Measurements from ENCODE around the gene WDR91. TPM values are rescaled to one million over a fixed set of nuclear protein-coding genes. Genes with fewer than 3 reads are reported as not detected.
"Not testable (repeated sequence)": the region's sequence is repeated elsewhere in the genome, so short reads cannot be mapped to it uniquely, and the experiment has no call there.

WDR91 gene
- total RNA-seq, 1 donor from 2014 or later: 14.5 TPM

DNA sequence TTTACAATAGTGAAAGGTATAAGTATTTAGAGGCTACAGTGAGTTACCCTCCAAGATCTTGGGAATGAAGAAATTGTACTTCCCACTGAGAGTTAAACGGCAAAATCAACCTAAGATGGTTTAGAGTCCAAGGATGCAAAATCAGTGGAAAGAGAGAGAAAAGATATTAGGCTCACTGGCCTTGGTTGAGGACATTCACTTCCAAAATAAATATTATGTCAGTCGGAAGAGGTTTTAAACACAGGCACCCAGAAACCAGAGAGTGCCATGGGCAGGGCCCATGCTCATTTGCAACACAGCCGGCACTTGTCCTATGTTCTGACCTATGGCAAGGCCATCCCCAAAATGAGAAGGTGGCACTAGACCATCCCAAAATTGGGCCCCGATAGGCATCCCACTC, 3.9 kb upstream of the WDR91 start:
- H3K4me3 Mint-ChIP-seq: no peak overlapping the region
- H3K4me1 Mint-ChIP-seq: peaks cover 10% of the 10 kb centered on the region
- TF ChIP-seq CTCF (conservative IDR thresholded peaks at IDR 0.05): no peak
- no peak overlapping the region for H3K27ac Mint-ChIP-seq (ENCODE audit: unreplicated experiment)
- H3K9me3 Mint-ChIP-seq: peaks cover 2% of the 10 kb centered on the region
- DNase-seq (ENCODE audit: low read depth, low spot score): no peak
- H3K36me3 Mint-ChIP-seq (ENCODE audit: low read depth): no peaks in the 10 kb centered on the region
- no peaks in the 10 kb centered on the region for H3K27me3 Mint-ChIP-seq (ENCODE audit: low read depth)

DNA sequence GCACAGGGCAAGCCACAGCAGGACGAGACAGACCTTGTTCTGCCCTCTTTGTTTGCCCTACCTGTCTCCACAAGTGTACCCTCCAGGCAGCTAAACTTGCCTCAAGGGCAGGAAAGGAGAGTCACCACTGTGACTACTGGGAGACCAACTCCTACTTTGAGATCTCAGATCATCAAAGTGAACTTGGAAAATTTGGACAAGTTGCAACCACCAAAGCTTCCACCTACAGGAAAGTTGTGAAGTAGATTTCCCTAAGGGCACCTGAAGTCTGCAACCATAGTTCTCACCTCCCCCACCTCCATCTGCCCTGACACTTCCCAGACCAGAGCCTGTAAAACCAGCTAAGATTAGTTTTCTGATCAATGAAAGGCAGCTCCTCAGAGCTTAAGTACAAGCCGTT, 2.5 kb upstream of the WDR91 start:
- peak overlapping the region; percentile 72 for H3K4me3 Mint-ChIP-seq

DNA sequence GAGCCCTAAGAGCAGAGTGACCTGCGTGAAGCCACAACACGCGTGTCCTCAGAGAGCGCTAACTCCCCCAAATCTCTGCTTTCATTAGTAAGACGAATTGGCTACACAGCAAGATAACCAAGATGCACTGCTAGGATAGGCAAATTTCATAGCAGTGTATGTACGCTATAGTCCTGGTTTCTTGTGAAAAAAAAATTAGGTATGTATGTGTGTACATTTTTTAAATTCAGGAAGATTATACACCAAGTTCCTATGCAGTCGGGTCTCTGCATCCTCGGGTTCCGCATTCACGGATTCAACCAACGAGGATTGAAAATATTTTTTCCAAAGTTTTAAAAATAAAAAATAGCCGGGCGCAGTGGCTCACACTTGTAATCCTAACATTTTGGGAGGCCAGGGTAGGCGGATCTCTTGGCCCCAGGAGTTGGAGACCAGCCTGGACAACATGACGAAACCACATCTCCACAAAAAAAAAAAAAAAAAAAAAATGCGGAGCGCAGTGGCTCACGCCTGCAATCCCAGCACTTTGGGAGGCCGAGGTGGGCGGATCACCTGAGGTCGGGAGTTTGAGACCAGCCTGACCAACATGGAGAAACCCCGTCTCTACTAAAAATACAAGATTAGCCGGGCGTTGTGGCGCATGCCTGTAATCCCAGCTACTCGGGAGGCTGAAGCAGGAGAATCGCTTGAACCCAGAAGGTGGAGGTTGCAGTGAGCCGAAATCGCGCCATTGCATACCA, 790 bp upstream of the WDR91 start:
- Mint-ChIP-seq H3K4me1 (peaks cover 17% of the 10 kb centered on the region), H3K27ac (ENCODE audit: unreplicated experiment) (peak overlapping the region; percentile 99), H3K4me3 (peak overlapping the region; percentile 97)
- H3K36me3 Mint-ChIP-seq (ENCODE audit: low read depth); H3K27me3 Mint-ChIP-seq (ENCODE audit: low read depth); H3K9me3 Mint-ChIP-seq; DNase-seq (ENCODE audit: low read depth, low spot score): not testable (repeated sequence)

More for the DNA sequence above, 2.5 kb upstream of the WDR91 start:
- Mint-ChIP-seq H3K4me1 (peaks cover 10% of the 10 kb centered on the region), H3K9me3 (no peaks in the 10 kb centered on the region), H3K27ac (ENCODE audit: unreplicated experiment) (no peak overlapping the region), H3K36me3 (ENCODE audit: low read depth) (no peaks in the 10 kb centered on the region), H3K27me3 (ENCODE audit: low read depth) (no peaks in the 10 kb centered on the region)
- TF ChIP-seq CTCF (conservative IDR thresholded peaks at IDR 0.05): no peak
- no peak for DNase-seq (ENCODE audit: low read depth, low spot score)

DNA sequence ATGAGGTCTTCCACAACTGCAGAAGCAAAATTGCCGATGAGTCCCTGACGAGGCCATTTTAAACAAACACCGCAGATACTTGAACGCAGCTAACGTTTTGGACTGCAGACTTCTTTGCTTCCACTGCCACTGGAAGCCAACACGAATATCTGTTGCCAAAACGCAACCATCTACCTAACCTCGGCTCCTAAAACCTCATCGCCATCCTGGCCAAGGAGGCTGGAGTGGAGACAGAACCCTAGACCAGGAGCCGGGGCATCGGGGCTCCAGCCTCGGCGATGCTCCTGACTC, 493 bp downstream of the WDR91 start:
- no peak overlapping the region for H3K27ac Mint-ChIP-seq (ENCODE audit: unreplicated experiment)
- no peak for TF ChIP-seq CTCF (conservative IDR thresholded peaks at IDR 0.05)
- peaks cover 17% of the 10 kb centered on the region for H3K4me1 Mint-ChIP-seq

DNA sequence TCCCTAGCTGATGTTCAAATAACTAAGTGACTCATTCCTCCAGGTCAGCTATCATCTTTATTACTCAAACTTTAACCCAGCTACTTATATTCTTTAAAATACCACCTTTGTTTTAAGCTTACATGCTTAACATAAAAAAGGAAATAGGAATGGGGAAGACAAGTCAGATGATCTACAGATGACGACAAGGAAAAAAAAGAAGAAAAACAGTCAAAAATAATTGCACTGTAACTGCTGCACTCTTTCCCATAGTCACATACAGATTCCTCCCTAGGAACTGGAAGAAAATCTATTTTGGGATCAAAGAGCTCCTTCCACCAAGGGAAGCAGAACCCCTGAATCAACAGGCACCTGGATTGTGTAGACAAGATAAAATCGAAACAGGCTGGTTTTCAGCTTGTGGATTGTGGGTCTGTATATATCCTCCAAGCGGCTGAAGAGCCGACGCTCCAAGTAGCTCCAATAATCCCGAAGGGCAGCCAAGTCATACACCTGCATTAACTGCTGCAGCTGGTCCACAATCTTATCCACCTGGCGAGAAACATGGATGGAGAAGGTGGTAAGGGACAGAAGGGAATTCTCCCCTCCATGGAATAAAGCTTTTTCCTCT, 2.0 kb downstream of the WDR91 start:
- Mint-ChIP-seq H3K36me3 (ENCODE audit: low read depth) (no peaks in the 10 kb centered on the region), H3K4me1 (peaks cover 17% of the 10 kb centered on the region), H3K27me3 (ENCODE audit: low read depth) (no peaks in the 10 kb centered on the region), H3K9me3 (no peaks in the 10 kb centered on the region), H3K27ac (ENCODE audit: unreplicated experiment) (no peak overlapping the region), H3K4me3 (peak overlapping the region; percentile 97)
- no peak for DNase-seq (ENCODE audit: low read depth, low spot score)
- TF ChIP-seq CTCF (conservative IDR thresholded peaks at IDR 0.05): no peak

More for the DNA sequence above, 493 bp downstream of the WDR91 start:
- H3K9me3 Mint-ChIP-seq: no peaks in the 10 kb centered on the region
- H3K27me3 Mint-ChIP-seq (ENCODE audit: low read depth): no peaks in the 10 kb centered on the region
- H3K36me3 Mint-ChIP-seq (ENCODE audit: low read depth): no peaks in the 10 kb centered on the region
- no peak for DNase-seq (ENCODE audit: low read depth, low spot score)
- H3K4me3 Mint-ChIP-seq: peak overlapping the region; percentile 97

- H3K4me3 Mint-ChIP-seq: peak overlapping the region; percentile 97
- peaks cover 17% of the 10 kb centered on the region for H3K4me1 Mint-ChIP-seq
- no peak for DNase-seq (ENCODE audit: low read depth, low spot score)
- TF ChIP-seq CTCF (conservative IDR thresholded peaks at IDR 0.05): no peak
- peaks cover 6% of the 10 kb centered on the region for H3K36me3 Mint-ChIP-seq (ENCODE audit: low read depth)
- H3K27me3 Mint-ChIP-seq (ENCODE audit: low read depth): no peaks in the 10 kb centered on the region
- H3K27ac Mint-ChIP-seq (ENCODE audit: unreplicated experiment): no peak overlapping the region
- H3K9me3 Mint-ChIP-seq: no peaks in the 10 kb centered on the region
These were observed 3.1 kb downstream of the WDR91 start for GRCh38 chr7:135208102-135208793.

Data from neural crest cell (in vitro differentiated cells).